Esophagus squamous epithelium (tissue), 4 donors: ENCODE results near the gene CDH12.

Experiments
- POLR2A ChIP-seq, 4 donors: fragments of 450-650 bp; IDR thresholded peaks; one replicate each; pipeline ENCODE4 v1.6.1; 2017; ENCODE audit warnings: antibody characterized with exemption in 4 of 4, mild to moderate bottlenecking in 4 of 4, moderate library complexity in 3 of 4
- TF ChIP-seq, protein P1 (sequence below), 6 experiments: fragments of 450-650 bp in 4 of 6; fragments of 200-600 bp in 2 of 6; sonication (generic) in 2 of 6; IDR thresholded peaks; one replicate each; pipeline ENCODE4 v1.5.1; 2016 to 2019; ENCODE audit warnings: antibody characterized with exemption in 6 of 6, mild to moderate bottlenecking in 4 of 6, moderate library complexity in 4 of 6

DNA sequence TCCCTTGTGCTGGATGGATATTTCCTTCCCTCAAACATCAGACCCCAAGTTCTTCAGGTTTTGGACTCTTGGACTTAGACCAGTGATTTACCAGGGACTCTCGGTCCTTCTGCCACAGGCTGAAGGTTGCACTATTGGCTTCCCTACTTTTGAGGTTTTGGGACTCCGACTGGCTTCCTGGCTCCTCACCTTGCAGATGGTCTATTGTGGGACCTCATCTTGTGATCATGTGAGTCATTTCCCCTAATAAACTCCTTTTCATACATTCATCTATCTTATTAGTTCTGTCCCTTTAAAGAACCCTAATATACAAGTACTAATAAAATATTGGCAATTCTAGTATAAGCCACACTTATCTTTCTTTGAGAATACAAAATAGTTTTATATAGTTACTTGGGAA lies 1078.9 kb downstream of the CDH12 start:
- TF ChIP-seq, protein P1, sequence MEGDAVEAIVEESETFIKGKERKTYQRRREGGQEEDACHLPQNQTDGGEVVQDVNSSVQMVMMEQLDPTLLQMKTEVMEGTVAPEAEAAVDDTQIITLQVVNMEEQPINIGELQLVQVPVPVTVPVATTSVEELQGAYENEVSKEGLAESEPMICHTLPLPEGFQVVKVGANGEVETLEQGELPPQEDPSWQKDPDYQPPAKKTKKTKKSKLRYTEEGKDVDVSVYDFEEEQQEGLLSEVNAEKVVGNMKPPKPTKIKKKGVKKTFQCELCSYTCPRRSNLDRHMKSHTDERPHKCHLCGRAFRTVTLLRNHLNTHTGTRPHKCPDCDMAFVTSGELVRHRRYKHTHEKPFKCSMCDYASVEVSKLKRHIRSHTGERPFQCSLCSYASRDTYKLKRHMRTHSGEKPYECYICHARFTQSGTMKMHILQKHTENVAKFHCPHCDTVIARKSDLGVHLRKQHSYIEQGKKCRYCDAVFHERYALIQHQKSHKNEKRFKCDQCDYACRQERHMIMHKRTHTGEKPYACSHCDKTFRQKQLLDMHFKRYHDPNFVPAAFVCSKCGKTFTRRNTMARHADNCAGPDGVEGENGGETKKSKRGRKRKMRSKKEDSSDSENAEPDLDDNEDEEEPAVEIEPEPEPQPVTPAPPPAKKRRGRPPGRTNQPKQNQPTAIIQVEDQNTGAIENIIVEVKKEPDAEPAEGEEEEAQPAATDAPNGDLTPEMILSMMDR (IDR thresholded peaks at IDR 0.05), result no peak
- no peak for TF ChIP-seq POLR2A (IDR thresholded peaks at IDR 0.05)
